Measurements from ENCODE around the gene GBE1. TPM values are rescaled to one million over a fixed set of nuclear protein-coding genes. Genes with fewer than 3 reads are reported as not detected.

GBE1 gene
- total RNA-seq, 2 experiments from 2014 or later = 3.7 to 4.4 TPM

- POLR2A ChIA-PET = no interaction called here
- Mint-ChIP-seq H3K9me3 (no peaks in the 10 kb centered on the region), H3K4me1 (ENCODE audit: low read depth) (no peaks in the 10 kb centered on the region), H3K36me3 (ENCODE audit: low read depth) (peaks cover 11% of the 10 kb centered on the region), H3K27ac (no peak overlapping the region), H3K4me3 (no peak overlapping the region), H3K27me3 (no peaks in the 10 kb centered on the region)
- CTCF ChIA-PET = no interaction called here
- no peaks in the 10 kb centered on the region for H3K36me3 ChIP-seq (ENCODE audit: insufficient read depth, low read length)
- H3K27me3 ChIP-seq (ENCODE audit: control insufficient read depth in 1 of 2, insufficient read depth in 2 of 2, low read length in 2 of 2) = no peaks in the 10 kb centered on the region
- ATAC-seq (ENCODE audit: poor library complexity) = no peak
- DNase-seq = no peak
- TF ChIP-seq, protein P1, sequence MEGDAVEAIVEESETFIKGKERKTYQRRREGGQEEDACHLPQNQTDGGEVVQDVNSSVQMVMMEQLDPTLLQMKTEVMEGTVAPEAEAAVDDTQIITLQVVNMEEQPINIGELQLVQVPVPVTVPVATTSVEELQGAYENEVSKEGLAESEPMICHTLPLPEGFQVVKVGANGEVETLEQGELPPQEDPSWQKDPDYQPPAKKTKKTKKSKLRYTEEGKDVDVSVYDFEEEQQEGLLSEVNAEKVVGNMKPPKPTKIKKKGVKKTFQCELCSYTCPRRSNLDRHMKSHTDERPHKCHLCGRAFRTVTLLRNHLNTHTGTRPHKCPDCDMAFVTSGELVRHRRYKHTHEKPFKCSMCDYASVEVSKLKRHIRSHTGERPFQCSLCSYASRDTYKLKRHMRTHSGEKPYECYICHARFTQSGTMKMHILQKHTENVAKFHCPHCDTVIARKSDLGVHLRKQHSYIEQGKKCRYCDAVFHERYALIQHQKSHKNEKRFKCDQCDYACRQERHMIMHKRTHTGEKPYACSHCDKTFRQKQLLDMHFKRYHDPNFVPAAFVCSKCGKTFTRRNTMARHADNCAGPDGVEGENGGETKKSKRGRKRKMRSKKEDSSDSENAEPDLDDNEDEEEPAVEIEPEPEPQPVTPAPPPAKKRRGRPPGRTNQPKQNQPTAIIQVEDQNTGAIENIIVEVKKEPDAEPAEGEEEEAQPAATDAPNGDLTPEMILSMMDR (IDR thresholded peaks at IDR 0.05) = no peak
- H3K9me3 ChIP-seq (ENCODE audit: control insufficient read depth in 1 of 2, insufficient read depth in 1 of 2, low read length in 2 of 2) = no peaks in the 10 kb centered on the region
- H3K27ac ChIP-seq (ENCODE audit: low read depth in 1 of 2, low read length in 2 of 2) = no peak overlapping the region
- H3K4me1 ChIP-seq (ENCODE audit: insufficient read depth, low read length) = no peaks in the 10 kb centered on the region
- H3K4me3 ChIP-seq (ENCODE audit: low read length) = no peak overlapping the region
- intact Hi-C loops (cut with DNase I, micrococcal nuclease) = no loop called here
These were observed 169.3 kb downstream of the GBE1 start for GRCh38 chr3:81592101-81592500.

- no peak overlapping the region for H3K4me3 ChIP-seq (ENCODE audit: low read length)
- TF ChIP-seq, protein P1 (IDR thresholded peaks at IDR 0.05) = no peak
- ChIA-PET POLR2A (interaction anchor here (0.7 kb wide), 1 partner anchor 58 kb away, joined by 3 read pairs; no protein-coding TSS in a partner anchor), CTCF (no interaction called here)
- no peaks in the 10 kb centered on the region for H3K9me3 Mint-ChIP-seq
- H3K27me3 Mint-ChIP-seq = no peaks in the 10 kb centered on the region
- H3K36me3 ChIP-seq (ENCODE audit: insufficient read depth, low read length) = no peaks in the 10 kb centered on the region
- H3K27me3 ChIP-seq (ENCODE audit: control insufficient read depth in 1 of 2, insufficient read depth in 2 of 2, low read length in 2 of 2) = no peaks in the 10 kb centered on the region
- no peaks in the 10 kb centered on the region for H3K4me1 Mint-ChIP-seq (ENCODE audit: low read depth)
- no peak overlapping the region for H3K27ac Mint-ChIP-seq
- no peaks in the 10 kb centered on the region for H3K4me1 ChIP-seq (ENCODE audit: insufficient read depth, low read length)
- ATAC-seq (ENCODE audit: poor library complexity) = no peak
- no peak overlapping the region for H3K27ac ChIP-seq (ENCODE audit: low read depth in 1 of 2, low read length in 2 of 2)
- no peak overlapping the region for H3K4me3 Mint-ChIP-seq
- H3K9me3 ChIP-seq (ENCODE audit: control insufficient read depth in 1 of 2, insufficient read depth in 1 of 2, low read length in 2 of 2) = no peaks in the 10 kb centered on the region
- no peak for DNase-seq
- H3K36me3 Mint-ChIP-seq (ENCODE audit: low read depth) = peaks cover 4% of the 10 kb centered on the region
- intact Hi-C loops (cut with DNase I, micrococcal nuclease) = no loop called here
These were observed 175.5 kb downstream of the GBE1 start for GRCh38 chr3:81585937-81586336.

GRCh38 chr3:81585056-81585455 lies 176.4 kb downstream of the GBE1 start:
- Mint-ChIP-seq H3K4me1 (ENCODE audit: low read depth) (no peaks in the 10 kb centered on the region), H3K27ac (no peak overlapping the region), H3K27me3 (no peaks in the 10 kb centered on the region), H3K36me3 (ENCODE audit: low read depth) (peaks cover 6% of the 10 kb centered on the region), H3K4me3 (no peak overlapping the region), H3K9me3 (no peaks in the 10 kb centered on the region)
- intact Hi-C loops (cut with DNase I, micrococcal nuclease) = no loop called here
- ATAC-seq (ENCODE audit: poor library complexity) = no peak
- TF ChIP-seq, protein P1 (IDR thresholded peaks at IDR 0.05) = no peak
- H3K36me3 ChIP-seq (ENCODE audit: insufficient read depth, low read length) = no peaks in the 10 kb centered on the region
- POLR2A ChIA-PET = no interaction called here
- no peaks in the 10 kb centered on the region for H3K9me3 ChIP-seq (ENCODE audit: control insufficient read depth in 1 of 2, insufficient read depth in 1 of 2, low read length in 2 of 2)
- H3K4me3 ChIP-seq (ENCODE audit: low read length) = no peak overlapping the region
- no peaks in the 10 kb centered on the region for H3K27me3 ChIP-seq (ENCODE audit: control insufficient read depth in 1 of 2, insufficient read depth in 2 of 2, low read length in 2 of 2)
- no peak for DNase-seq
- H3K27ac ChIP-seq (ENCODE audit: low read depth in 1 of 2, low read length in 2 of 2) = no peak overlapping the region
- CTCF ChIA-PET = no interaction called here
- H3K4me1 ChIP-seq (ENCODE audit: insufficient read depth, low read length) = no peaks in the 10 kb centered on the region
